ENCODE results near the gene FBLN5. TPM values are rescaled to one million over a fixed set of nuclear protein-coding genes. Genes with fewer than 3 reads are reported as not detected.
A peak's percentile ranks its signal among the peaks of the same experiment; 100 is the strongest.

FBLN5 gene
- total and polyA plus RNA-seq, 9 of the 15 experiments (the other 6 are each of a cell fraction or from before 2014, with no cell fraction given): 0.11 to 0.22 TPM; not detected in 7

DNA sequence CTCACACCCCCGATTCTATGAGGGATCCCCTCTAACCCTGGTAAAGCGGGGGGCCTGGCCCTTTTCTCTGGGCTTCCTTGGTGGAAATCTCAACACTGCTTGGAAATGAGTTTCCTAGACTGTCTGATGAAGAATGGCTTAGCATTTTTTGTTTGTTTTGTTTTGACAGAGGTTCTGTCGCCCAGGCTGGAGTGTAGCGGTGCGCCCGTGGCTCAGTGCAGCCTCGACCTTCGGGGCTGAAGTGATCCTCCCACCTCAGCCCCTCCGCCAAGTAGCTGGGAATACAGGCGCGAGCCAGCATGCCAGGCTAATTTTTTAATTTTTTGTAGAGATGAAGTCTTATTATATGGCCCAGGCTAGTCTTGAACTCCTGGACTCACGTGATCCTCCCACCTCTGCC, 110.4 kb downstream of the FBLN5 start:
- Histone ChIP-seq H3K4me2 (ENCODE audit: insufficient read depth, low read length) (peak overlapping the region; percentile 92), H3K36me3 (ENCODE audit: control insufficient read depth, insufficient read depth, low read length) (no peaks in the 10 kb centered on the region), H4K20me1 (replicated peaks; ENCODE audit: control insufficient read depth, insufficient read depth, low read length) (no peaks in the 10 kb centered on the region), H3K9me1 (ENCODE audit: control insufficient read depth, insufficient read depth, low read length) (no peaks in the 10 kb centered on the region), H3K4me1 (replicated peaks in 1 of 2; ENCODE audit: control insufficient read depth in 2 of 2, insufficient read depth in 2 of 2, low read length in 2 of 2) (peaks cover 2 to 13% of the 10 kb centered on the region in 2 experiments; a peak in 2 of 5 replicates), H3K9ac (ENCODE audit: insufficient read depth in 1 of 2, low read depth in 2 of 2, low read length in 2 of 2) (peak overlapping the region; percentile 43 to 60; a peak in 3 of 4 replicates), H3K4me3 (peak overlapping the region; percentile 54), H3K9me3 (replicated peaks; ENCODE audit: control insufficient read depth, insufficient read depth, low read depth, low read length) (no peaks in the 10 kb centered on the region), H3K27ac (ENCODE audit: extremely low read depth, low read depth, low read length) (no peak overlapping the region; the same call in 2 of the 3 replicates), H2AFZ (ENCODE audit: low read depth, low read length) (peak overlapping the region; percentile 95), H3K27me3 (ENCODE audit: control insufficient read depth in 2 of 2, insufficient read depth in 2 of 2, low read length in 2 of 2) (peaks cover 0 to 5% of the 10 kb centered on the region in 2 experiments; a peak in 1 of 5 replicates), H3K79me2 (ENCODE audit: control insufficient read depth, insufficient read depth, low read length) (peaks cover 3% of the 10 kb centered on the region; the same call in 1 of the 3 replicates)
- no peak; the same call in 2 of the 3 replicates for ATAC-seq
- FAIRE-seq: no peak
- no peak for DNase-seq (ENCODE audit: extremely low read depth in 1 of 4, low spot score in 3 of 4)
- no TSS peak for BruUV-seq (replicated peaks)
- CTCF ChIA-PET (ENCODE audit: low intra/inter-chr PET ratio): no interaction called here
- 29% methylated on average over 10 of the region's 12 CpGs for WGBS (ENCODE audit: insufficient coverage, low coverage, missing lambda C conversion rate)
- in situ Hi-C loops (cut with MboI): no loop called here
- intact Hi-C loops (cut with micrococcal nuclease): no loop called here
- POLR2A ChIA-PET: no interaction called here
- TF ChIP-seq, protein P1, sequence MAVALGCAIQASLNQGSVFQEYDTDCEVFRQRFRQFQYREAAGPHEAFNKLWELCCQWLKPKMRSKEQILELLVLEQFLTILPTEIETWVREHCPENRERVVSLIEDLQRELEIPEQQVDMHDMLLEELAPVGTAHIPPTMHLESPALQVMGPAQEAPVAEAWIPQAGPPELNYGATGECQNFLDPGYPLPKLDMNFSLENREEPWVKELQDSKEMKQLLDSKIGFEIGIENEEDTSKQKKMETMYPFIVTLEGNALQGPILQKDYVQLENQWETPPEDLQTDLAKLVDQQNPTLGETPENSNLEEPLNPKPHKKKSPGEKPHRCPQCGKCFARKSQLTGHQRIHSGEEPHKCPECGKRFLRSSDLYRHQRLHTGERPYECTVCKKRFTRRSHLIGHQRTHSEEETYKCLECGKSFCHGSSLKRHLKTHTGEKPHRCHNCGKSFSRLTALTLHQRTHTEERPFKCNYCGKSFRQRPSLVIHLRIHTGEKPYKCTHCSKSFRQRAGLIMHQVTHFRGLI (CRISPR knock-in tag; IDR thresholded peaks at IDR 0.05): no peak
- TF ChIP-seq ZNF140 (CRISPR knock-in tag; IDR thresholded peaks at IDR 0.05) (no peak), ELF4 (CRISPR knock-in tag; IDR thresholded peaks at IDR 0.05) (no peak), ZNF766 (CRISPR knock-in tag; conservative IDR thresholded peaks at IDR 0.05) (no peak), NFYB (IDR thresholded peaks at IDR 0.05; ENCODE audit: extremely low read depth, insufficient read length) (no peak), MED1 (CRISPR knock-in tag; IDR thresholded peaks at IDR 0.05; ENCODE audit: borderline replicate concordance) (no peak), PHB (CRISPR knock-in tag; IDR thresholded peaks at IDR 0.05) (no peak), SIN3A (IDR thresholded peaks at IDR 0.05; ENCODE audit: borderline replicate concordance in 2 of 2, control insufficient read depth in 1 of 2, low read depth in 2 of 2, low read length in 2 of 2) (no peak), TFAM (CRISPR knock-in tag; conservative IDR thresholded peaks at IDR 0.05) (no peak)
- TF ChIP-seq, protein P2, sequence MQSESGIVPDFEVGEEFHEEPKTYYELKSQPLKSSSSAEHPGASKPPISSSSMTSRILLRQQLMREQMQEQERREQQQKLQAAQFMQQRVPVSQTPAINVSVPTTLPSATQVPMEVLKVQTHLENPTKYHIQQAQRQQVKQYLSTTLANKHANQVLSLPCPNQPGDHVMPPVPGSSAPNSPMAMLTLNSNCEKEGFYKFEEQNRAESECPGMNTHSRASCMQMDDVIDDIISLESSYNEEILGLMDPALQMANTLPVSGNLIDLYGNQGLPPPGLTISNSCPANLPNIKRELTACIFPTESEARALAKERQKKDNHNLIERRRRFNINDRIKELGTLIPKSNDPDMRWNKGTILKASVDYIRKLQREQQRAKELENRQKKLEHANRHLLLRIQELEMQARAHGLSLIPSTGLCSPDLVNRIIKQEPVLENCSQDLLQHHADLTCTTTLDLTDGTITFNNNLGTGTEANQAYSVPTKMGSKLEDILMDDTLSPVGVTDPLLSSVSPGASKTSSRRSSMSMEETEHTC (IDR thresholded peaks at IDR 0.05): no peak
- TF ChIP-seq, protein P3, sequence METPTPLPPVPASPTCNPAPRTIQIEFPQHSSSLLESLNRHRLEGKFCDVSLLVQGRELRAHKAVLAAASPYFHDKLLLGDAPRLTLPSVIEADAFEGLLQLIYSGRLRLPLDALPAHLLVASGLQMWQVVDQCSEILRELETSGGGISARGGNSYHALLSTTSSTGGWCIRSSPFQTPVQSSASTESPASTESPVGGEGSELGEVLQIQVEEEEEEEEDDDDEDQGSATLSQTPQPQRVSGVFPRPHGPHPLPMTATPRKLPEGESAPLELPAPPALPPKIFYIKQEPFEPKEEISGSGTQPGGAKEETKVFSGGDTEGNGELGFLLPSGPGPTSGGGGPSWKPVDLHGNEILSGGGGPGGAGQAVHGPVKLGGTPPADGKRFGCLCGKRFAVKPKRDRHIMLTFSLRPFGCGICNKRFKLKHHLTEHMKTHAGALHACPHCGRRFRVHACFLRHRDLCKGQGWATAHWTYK (CRISPR knock-in tag; IDR thresholded peaks at IDR 0.05): no peak
- TF ChIP-seq, protein P4, sequence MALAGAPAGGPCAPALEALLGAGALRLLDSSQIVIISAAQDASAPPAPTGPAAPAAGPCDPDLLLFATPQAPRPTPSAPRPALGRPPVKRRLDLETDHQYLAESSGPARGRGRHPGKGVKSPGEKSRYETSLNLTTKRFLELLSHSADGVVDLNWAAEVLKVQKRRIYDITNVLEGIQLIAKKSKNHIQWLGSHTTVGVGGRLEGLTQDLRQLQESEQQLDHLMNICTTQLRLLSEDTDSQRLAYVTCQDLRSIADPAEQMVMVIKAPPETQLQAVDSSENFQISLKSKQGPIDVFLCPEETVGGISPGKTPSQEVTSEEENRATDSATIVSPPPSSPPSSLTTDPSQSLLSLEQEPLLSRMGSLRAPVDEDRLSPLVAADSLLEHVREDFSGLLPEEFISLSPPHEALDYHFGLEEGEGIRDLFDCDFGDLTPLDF (CRISPR knock-in tag; IDR thresholded peaks at IDR 0.05): no peak
- TF ChIP-seq, protein P5, sequence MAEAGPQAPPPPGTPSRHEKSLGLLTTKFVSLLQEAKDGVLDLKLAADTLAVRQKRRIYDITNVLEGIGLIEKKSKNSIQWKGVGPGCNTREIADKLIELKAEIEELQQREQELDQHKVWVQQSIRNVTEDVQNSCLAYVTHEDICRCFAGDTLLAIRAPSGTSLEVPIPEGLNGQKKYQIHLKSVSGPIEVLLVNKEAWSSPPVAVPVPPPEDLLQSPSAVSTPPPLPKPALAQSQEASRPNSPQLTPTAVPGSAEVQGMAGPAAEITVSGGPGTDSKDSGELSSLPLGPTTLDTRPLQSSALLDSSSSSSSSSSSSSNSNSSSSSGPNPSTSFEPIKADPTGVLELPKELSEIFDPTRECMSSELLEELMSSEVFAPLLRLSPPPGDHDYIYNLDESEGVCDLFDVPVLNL (CRISPR knock-in tag; IDR thresholded peaks at IDR 0.05; ENCODE audit: low read depth): no peak

Data from K562 (cell line).